ENCODE results near the gene DUSP22.
"Not testable (repeated sequence)": the region's sequence is repeated elsewhere in the genome, so short reads cannot be mapped to it uniquely, and the experiment has no call there.

DUSP22 gene

GRCh38 chr6:325161-325860, 33.0 kb downstream of the DUSP22 start:
- not testable (repeated sequence) for DNase-seq

- not testable (repeated sequence) for DNase-seq
Measured at GRCh38 chr6:326066-326465, 33.8 kb downstream of the DUSP22 start.

GRCh38 chr6:326896-327537, 34.7 kb downstream of the DUSP22 start:
- no peak for DNase-seq

- no peak for DNase-seq
Measured at GRCh38 chr6:327538-328116, 35.3 kb downstream of the DUSP22 start.

- no peak for DNase-seq
Measured at GRCh38 chr6:328136-328670, 35.9 kb downstream of the DUSP22 start.

- DNase-seq, result no peak
Measured at GRCh38 chr6:328924-329323, 36.6 kb downstream of the DUSP22 start.

GRCh38 chr6:329888-330691, 37.8 kb downstream of the DUSP22 start:
- no peak for DNase-seq

GRCh38 chr6:330948-331347, 38.7 kb downstream of the DUSP22 start:
- DNase-seq, result no peak

GRCh38 chr6:331622-332521, 39.6 kb downstream of the DUSP22 start:
- no peak for DNase-seq

- no peak for DNase-seq
Measured at GRCh38 chr6:332671-333070, 40.4 kb downstream of the DUSP22 start.

GRCh38 chr6:333379-334002, 41.2 kb downstream of the DUSP22 start:
- DNase-seq, result no peak

GRCh38 chr6:334536-335510, 42.5 kb downstream of the DUSP22 start:
- no peak for DNase-seq

GRCh38 chr6:335572-335971, 43.3 kb downstream of the DUSP22 start:
- DNase-seq, result no peak

GRCh38 chr6:336159-337114, 44.1 kb downstream of the DUSP22 start:
- no peak for DNase-seq

- no peak for DNase-seq
Measured at GRCh38 chr6:337805-338368, 45.6 kb downstream of the DUSP22 start.

- DNase-seq, result no peak
Measured at GRCh38 chr6:338815-339262, 46.6 kb downstream of the DUSP22 start.

GRCh38 chr6:339480-339879, 47.2 kb downstream of the DUSP22 start:
- no peak for DNase-seq

GRCh38 chr6:340186-340955, 48.1 kb downstream of the DUSP22 start:
- DNase-seq, result no peak

Measured in NCI-H69 (cell line).